ENCODE results near the gene CDK8.

GRCh38 chr13:26386026-26386425 lies 132.1 kb downstream of the CDK8 start:
- TF ChIP-seq CTCF (IDR thresholded peaks at IDR 0.05) (no peak), POLR2AphosphoS5 (IDR thresholded peaks at IDR 0.05) (no peak), POLR2A (IDR thresholded peaks at IDR 0.05) (no peak)
